Measurements from ENCODE around the gene POU2F1. TPM values are rescaled to one million over a fixed set of nuclear protein-coding genes. Genes with fewer than 3 reads are reported as not detected.
A peak's percentile ranks its signal among the peaks of the same experiment; 100 is the strongest.

Gene POU2F1
- total RNA-seq, 1 donor from 2014 or later: 3.9 TPM

- FAIRE-seq (no peak), DNase-seq (ENCODE audit: low read depth) (no peak)
- no peak overlapping the region for H3K4me3 ChIP-seq (ENCODE audit: low read depth, low read length)
- H3K36me3 ChIP-seq (ENCODE audit: control insufficient read depth, insufficient read depth, low read length): no peaks in the 10 kb centered on the region
- TF ChIP-seq CTCF (IDR thresholded peaks at IDR 0.05; ENCODE audit: insufficient read depth, low read length, severe bottlenecking): no peak
- H3K27me3 ChIP-seq (ENCODE audit: control insufficient read depth, insufficient read depth, low read length): no peaks in the 10 kb centered on the region
Measured at GRCh38 chr1:167400359-167400953, 179.8 kb downstream of the POU2F1 start.

GRCh38 chr1:167401260-167401873, 180.7 kb downstream of the POU2F1 start:
- H3K27me3 ChIP-seq (ENCODE audit: control insufficient read depth, insufficient read depth, low read length): no peaks in the 10 kb centered on the region
- TF ChIP-seq CTCF (IDR thresholded peaks at IDR 0.05; ENCODE audit: insufficient read depth, low read length, severe bottlenecking): peak; percentile 64
- H3K36me3 ChIP-seq (ENCODE audit: control insufficient read depth, insufficient read depth, low read length): no peaks in the 10 kb centered on the region
- FAIRE-seq (no peak), DNase-seq (ENCODE audit: low read depth) (peak; percentile 65)
- no peak overlapping the region for H3K4me3 ChIP-seq (ENCODE audit: low read depth, low read length)

- TF ChIP-seq CTCF (IDR thresholded peaks at IDR 0.05; ENCODE audit: insufficient read depth, low read length, severe bottlenecking): no peak
- FAIRE-seq: no peak
- H3K27me3 ChIP-seq (ENCODE audit: control insufficient read depth, insufficient read depth, low read length): no peaks in the 10 kb centered on the region
Measured at GRCh38 chr1:167404161-167404888, 183.6 kb downstream of the POU2F1 start.

GRCh38 chr1:167404908-167405307, 184.2 kb downstream of the POU2F1 start:
- DNase-seq (ENCODE audit: low read depth) (no peak), FAIRE-seq (no peak)

More at GRCh38 chr1:167404161-167404888, 183.6 kb downstream of the POU2F1 start:
- H3K4me3 ChIP-seq (ENCODE audit: low read depth, low read length): no peak overlapping the region
- no peak for DNase-seq (ENCODE audit: low read depth)
- no peaks in the 10 kb centered on the region for H3K36me3 ChIP-seq (ENCODE audit: control insufficient read depth, insufficient read depth, low read length)

GRCh38 chr1:167408355-167408754, 187.7 kb downstream of the POU2F1 start:
- Histone ChIP-seq H3K27me3 (ENCODE audit: control insufficient read depth, insufficient read depth, low read length) (no peaks in the 10 kb centered on the region), H3K4me3 (ENCODE audit: low read depth, low read length) (no peak overlapping the region), H3K36me3 (ENCODE audit: control insufficient read depth, insufficient read depth, low read length) (peaks cover 3% of the 10 kb centered on the region)
- FAIRE-seq: no peak
- TF ChIP-seq CTCF (IDR thresholded peaks at IDR 0.05; ENCODE audit: insufficient read depth, low read length, severe bottlenecking): no peak
- no peak for DNase-seq (ENCODE audit: low read depth)

More at GRCh38 chr1:167404908-167405307, 184.2 kb downstream of the POU2F1 start:
- Histone ChIP-seq H3K36me3 (ENCODE audit: control insufficient read depth, insufficient read depth, low read length) (no peaks in the 10 kb centered on the region), H3K27me3 (ENCODE audit: control insufficient read depth, insufficient read depth, low read length) (no peaks in the 10 kb centered on the region), H3K4me3 (ENCODE audit: low read depth, low read length) (no peak overlapping the region)
- no peak for TF ChIP-seq CTCF (IDR thresholded peaks at IDR 0.05; ENCODE audit: insufficient read depth, low read length, severe bottlenecking)

Measured in bronchial epithelial cell (primary cell).